ENCODE results near the gene SUGP1.

SUGP1 gene

DNA sequence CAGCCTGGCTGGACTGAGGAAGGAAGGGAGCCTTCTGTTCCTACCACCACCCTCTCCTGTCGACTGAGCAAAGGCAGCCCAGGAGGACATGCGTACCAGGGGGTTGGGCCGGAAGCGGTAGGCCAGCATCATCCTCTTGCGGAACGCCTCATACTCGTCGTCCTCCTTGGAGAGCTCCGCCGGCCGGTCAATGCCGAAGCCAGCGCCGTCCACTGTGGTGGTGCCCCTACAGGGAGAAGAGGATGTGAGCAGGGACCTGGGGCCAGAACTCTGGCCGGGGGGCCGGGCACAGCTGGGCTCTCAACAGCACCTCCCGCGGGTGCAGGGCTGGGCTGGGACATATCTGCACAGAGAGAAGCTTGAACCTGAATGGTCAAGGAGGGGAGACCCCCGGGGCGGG, 43.5 kb downstream of the SUGP1 start:
- Histone ChIP-seq H3K4me2 (ENCODE audit: low read length) (no peak overlapping the region), H4K20me1 (ENCODE audit: insufficient read depth, low read length) (no peaks in the 10 kb centered on the region), H3K9me2 (ENCODE audit: low read depth, low read length) (no peaks in the 10 kb centered on the region), H3K27me3 (ENCODE audit: insufficient read depth, low read length) (no peaks in the 10 kb centered on the region), H3K4me3 (ENCODE audit: low read depth, low read length, poor library complexity, severe bottlenecking) (no peak overlapping the region), H3K9ac (ENCODE audit: low read length) (no peak overlapping the region), H3K79me2 (ENCODE audit: insufficient read depth, low read length) (no peaks in the 10 kb centered on the region), H3F3A (ENCODE audit: insufficient read depth, low read length) (no peaks in the 10 kb centered on the region), H3K27ac (ENCODE audit: low read depth, low read length, poor library complexity, severe bottlenecking) (no peak overlapping the region), H3K36me3 (ENCODE audit: insufficient read depth, low read length) (peaks cover 58% of the 10 kb centered on the region), H3K4me1 (ENCODE audit: insufficient read depth, low read length, severe bottlenecking) (no peaks in the 10 kb centered on the region), H2AFZ (ENCODE audit: low read length) (no peak overlapping the region), H3K9me3 (ENCODE audit: low read length) (no peaks in the 10 kb centered on the region)
- TF ChIP-seq, protein P1, sequence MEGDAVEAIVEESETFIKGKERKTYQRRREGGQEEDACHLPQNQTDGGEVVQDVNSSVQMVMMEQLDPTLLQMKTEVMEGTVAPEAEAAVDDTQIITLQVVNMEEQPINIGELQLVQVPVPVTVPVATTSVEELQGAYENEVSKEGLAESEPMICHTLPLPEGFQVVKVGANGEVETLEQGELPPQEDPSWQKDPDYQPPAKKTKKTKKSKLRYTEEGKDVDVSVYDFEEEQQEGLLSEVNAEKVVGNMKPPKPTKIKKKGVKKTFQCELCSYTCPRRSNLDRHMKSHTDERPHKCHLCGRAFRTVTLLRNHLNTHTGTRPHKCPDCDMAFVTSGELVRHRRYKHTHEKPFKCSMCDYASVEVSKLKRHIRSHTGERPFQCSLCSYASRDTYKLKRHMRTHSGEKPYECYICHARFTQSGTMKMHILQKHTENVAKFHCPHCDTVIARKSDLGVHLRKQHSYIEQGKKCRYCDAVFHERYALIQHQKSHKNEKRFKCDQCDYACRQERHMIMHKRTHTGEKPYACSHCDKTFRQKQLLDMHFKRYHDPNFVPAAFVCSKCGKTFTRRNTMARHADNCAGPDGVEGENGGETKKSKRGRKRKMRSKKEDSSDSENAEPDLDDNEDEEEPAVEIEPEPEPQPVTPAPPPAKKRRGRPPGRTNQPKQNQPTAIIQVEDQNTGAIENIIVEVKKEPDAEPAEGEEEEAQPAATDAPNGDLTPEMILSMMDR (IDR thresholded peaks at IDR 0.05; ENCODE audit: low read length): no peak
- no peak for TF ChIP-seq EZH2 (IDR thresholded peaks at IDR 0.05; ENCODE audit: borderline replicate concordance, low read length)

DNA sequence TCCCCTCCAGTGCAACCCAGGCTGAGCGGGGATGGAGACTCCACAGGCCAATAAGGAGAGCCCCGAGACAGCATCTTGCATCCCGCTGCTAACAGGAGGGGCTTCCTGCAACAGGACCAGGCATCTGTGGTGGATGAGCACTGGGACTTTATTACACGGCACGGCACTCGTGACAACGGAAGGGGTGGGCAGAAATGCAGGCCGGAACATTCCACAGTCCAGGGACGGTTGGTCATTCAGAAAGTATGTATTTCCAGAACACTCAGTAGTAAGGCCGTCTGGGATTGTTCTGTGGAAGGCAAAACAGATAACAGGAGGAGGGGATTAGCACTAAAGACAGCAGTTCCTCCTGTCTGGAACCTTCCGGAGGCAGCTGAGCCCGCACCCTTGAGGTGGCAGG, 43.9 kb downstream of the SUGP1 start:
- H3K9ac ChIP-seq (ENCODE audit: low read length): no peak overlapping the region
- TF ChIP-seq EZH2 (IDR thresholded peaks at IDR 0.05; ENCODE audit: borderline replicate concordance, low read length): no peak
- TF ChIP-seq, protein P1 (IDR thresholded peaks at IDR 0.05; ENCODE audit: low read length): no peak
- peaks cover 53% of the 10 kb centered on the region for H3K36me3 ChIP-seq (ENCODE audit: insufficient read depth, low read length)
- H3K4me3 ChIP-seq (ENCODE audit: low read depth, low read length, poor library complexity, severe bottlenecking): no peak overlapping the region
- H3K9me3 ChIP-seq (ENCODE audit: low read length): no peaks in the 10 kb centered on the region
- H3F3A ChIP-seq (ENCODE audit: insufficient read depth, low read length): no peaks in the 10 kb centered on the region
- H4K20me1 ChIP-seq (ENCODE audit: insufficient read depth, low read length): no peaks in the 10 kb centered on the region
- H3K27ac ChIP-seq (ENCODE audit: low read depth, low read length, poor library complexity, severe bottlenecking): no peak overlapping the region
- no peaks in the 10 kb centered on the region for H3K9me2 ChIP-seq (ENCODE audit: low read depth, low read length)
- H3K4me2 ChIP-seq (ENCODE audit: low read length): no peak overlapping the region
- no peaks in the 10 kb centered on the region for H3K4me1 ChIP-seq (ENCODE audit: insufficient read depth, low read length, severe bottlenecking)
- H2AFZ ChIP-seq (ENCODE audit: low read length): no peak overlapping the region
- H3K27me3 ChIP-seq (ENCODE audit: insufficient read depth, low read length): no peaks in the 10 kb centered on the region
- no peaks in the 10 kb centered on the region for H3K79me2 ChIP-seq (ENCODE audit: insufficient read depth, low read length)

DNA sequence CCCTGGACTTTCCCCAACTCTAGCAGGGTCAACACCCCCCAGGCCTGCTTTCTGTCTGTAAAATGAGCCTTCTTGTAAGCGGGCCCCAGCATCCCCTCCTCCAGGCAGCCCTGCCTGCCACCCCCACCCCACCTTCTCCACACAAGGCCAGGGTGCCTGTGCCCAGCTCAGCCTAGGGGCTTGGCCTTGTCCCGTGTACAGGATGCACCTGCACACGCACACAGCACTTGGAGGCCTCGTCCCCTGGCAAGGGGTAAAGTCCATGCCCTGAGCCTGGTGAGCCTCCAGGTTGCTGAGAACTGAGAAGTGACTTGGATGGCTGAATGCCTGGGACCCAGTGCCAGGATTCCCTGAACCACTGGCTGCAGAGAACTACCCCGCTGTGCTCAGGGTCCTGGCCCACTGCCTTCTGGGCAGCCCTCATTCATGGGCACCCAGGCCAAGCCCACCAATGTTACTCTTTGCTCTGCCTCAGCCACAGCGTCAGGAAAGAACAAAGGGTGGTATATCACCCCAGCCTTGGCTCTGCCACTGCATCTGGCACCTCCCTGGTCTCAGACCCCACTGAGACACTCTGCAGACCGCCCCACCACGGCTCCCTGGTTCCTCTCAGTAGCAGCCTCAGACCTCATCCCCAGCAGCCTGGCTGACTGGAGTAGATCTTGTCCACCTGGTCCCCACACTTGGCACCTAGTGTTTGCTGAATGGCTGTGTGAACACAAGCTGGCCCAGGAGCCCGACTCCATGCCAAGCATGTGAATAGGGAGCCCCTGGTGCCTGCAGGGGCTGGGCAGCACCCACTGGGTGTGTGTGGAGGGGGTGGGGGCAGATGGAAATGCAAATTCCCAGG, 45.4 kb downstream of the SUGP1 start:
- H4K20me1 ChIP-seq (ENCODE audit: insufficient read depth, low read length): no peaks in the 10 kb centered on the region

More for the DNA sequence above, 45.4 kb downstream of the SUGP1 start:
- TF ChIP-seq EZH2 (IDR thresholded peaks at IDR 0.05; ENCODE audit: borderline replicate concordance, low read length): no peak
- TF ChIP-seq, protein P1 (IDR thresholded peaks at IDR 0.05; ENCODE audit: low read length): no peak
- Histone ChIP-seq H3K9ac (ENCODE audit: low read length) (no peak overlapping the region), H3K27ac (ENCODE audit: low read depth, low read length, poor library complexity, severe bottlenecking) (no peak overlapping the region), H2AFZ (ENCODE audit: low read length) (no peak overlapping the region), H3K9me3 (ENCODE audit: low read length) (no peaks in the 10 kb centered on the region), H3K36me3 (ENCODE audit: insufficient read depth, low read length) (peaks cover 43% of the 10 kb centered on the region), H3K9me2 (ENCODE audit: low read depth, low read length) (no peaks in the 10 kb centered on the region), H3K79me2 (ENCODE audit: insufficient read depth, low read length) (no peaks in the 10 kb centered on the region), H3K4me3 (ENCODE audit: low read depth, low read length, poor library complexity, severe bottlenecking) (no peak overlapping the region), H3K27me3 (ENCODE audit: insufficient read depth, low read length) (no peaks in the 10 kb centered on the region), H3F3A (ENCODE audit: insufficient read depth, low read length) (no peaks in the 10 kb centered on the region), H3K4me2 (ENCODE audit: low read length) (no peak overlapping the region), H3K4me1 (ENCODE audit: insufficient read depth, low read length, severe bottlenecking) (no peaks in the 10 kb centered on the region)

Data from OCI-LY1 (cell line).